Bronchial smooth muscle cell (primary cell): ENCODE results near the gene OSTC. TPM values are rescaled to one million over a fixed set of nuclear protein-coding genes. Genes with fewer than 3 reads are reported as not detected.

ENCODE experiments used
- total RNA-seq: library from RNA; depleted of rRNA; stranded (reverse); fragments of >200 nt; gene quantifications from 2 replicates; pipeline ENCODE4 v1.2.1, GENCODE V29; 2014

Gene OSTC
- total RNA-seq = 170 and 196 TPM in 2 replicates

GRCh38 chr4:108650212-108651013, at the start of gene OSTC:
Gene OSTC (plus strand): TSS chr4:108650599. CDS start chr4:108650656, 57 bp downstream.

GRCh38 chr4:108620101-108620932, 30.1 kb upstream of the OSTC start, which contains the start of gene RPL34:
Gene RPL34 (plus strand): TSS chr4:108620576. CDS start chr4:108621960, 1,384 bp downstream.

Other genes starting within 250 kb of the OSTC start
- 807 and 833 TPM in 2 replicates for gene RPL34, start 30.0 kb upstream of the OSTC start, total RNA-seq
- gene ETNPPL, start 112.5 kb downstream of the OSTC start, total RNA-seq = not detected in 2 replicates